ENCODE data around the gene DQX1.

Gene DQX1

GRCh38 chr2:74538881-74539339 is 12.9 kb upstream of the DQX1 start (continued):
- TF ChIP-seq POU6F1 (CRISPR knock-in tag; IDR thresholded peaks at IDR 0.05; ENCODE audit: borderline replicate concordance, low read depth) (no peak), ESRRG (CRISPR knock-in tag; IDR thresholded peaks at IDR 0.05) (no peak), CSDC2 (CRISPR knock-in tag; IDR thresholded peaks at IDR 0.05) (no peak), ARNTL (CRISPR knock-in tag; IDR thresholded peaks at IDR 0.05; ENCODE audit: borderline replicate concordance, low read depth) (no peak), ZC3H10 (CRISPR knock-in tag; IDR thresholded peaks at IDR 0.05) (no peak)

GRCh38 chr2:74537140-74537539 is 11.1 kb upstream of the DQX1 start:
- TF ChIP-seq PATZ1 (CRISPR knock-in tag; IDR thresholded peaks at IDR 0.05; ENCODE audit: borderline replicate concordance) (no peak), BACH2 (CRISPR knock-in tag; IDR thresholded peaks at IDR 0.05; ENCODE audit: borderline replicate concordance) (no peak), CREB5 (CRISPR knock-in tag; IDR thresholded peaks at IDR 0.05; ENCODE audit: low read depth) (no peak), TOX (CRISPR knock-in tag; IDR thresholded peaks at IDR 0.05; ENCODE audit: borderline replicate concordance) (no peak), CSDC2 (CRISPR knock-in tag; IDR thresholded peaks at IDR 0.05) (no peak), POU6F1 (CRISPR knock-in tag; IDR thresholded peaks at IDR 0.05; ENCODE audit: borderline replicate concordance, low read depth) (no peak), ESRRG (CRISPR knock-in tag; IDR thresholded peaks at IDR 0.05) (no peak), ARNTL (CRISPR knock-in tag; IDR thresholded peaks at IDR 0.05; ENCODE audit: borderline replicate concordance, low read depth) (no peak)
- ATAC-seq: no peak

- ATAC-seq: no peak; the same call in none of the 3 replicates
- TF ChIP-seq TSHZ2 (CRISPR knock-in tag; IDR thresholded peaks at IDR 0.05): no peak
- TF ChIP-seq RARB (CRISPR knock-in tag; IDR thresholded peaks at IDR 0.05): no peak
- no peak for TF ChIP-seq SNAI2 (CRISPR knock-in tag; IDR thresholded peaks at IDR 0.05)
- TF ChIP-seq ZFP30 (CRISPR knock-in tag; IDR thresholded peaks at IDR 0.05): no peak
- TF ChIP-seq BACH2 (CRISPR knock-in tag; IDR thresholded peaks at IDR 0.05; ENCODE audit: borderline replicate concordance): no peak
- no peak for TF ChIP-seq ISL1 (CRISPR knock-in tag; IDR thresholded peaks at IDR 0.05)
- no peak for TF ChIP-seq TCF4 (CRISPR knock-in tag; IDR thresholded peaks at IDR 0.05; ENCODE audit: borderline replicate concordance)
- TF ChIP-seq TOX (CRISPR knock-in tag; IDR thresholded peaks at IDR 0.05; ENCODE audit: borderline replicate concordance): no peak
- TF ChIP-seq ZFP3 (CRISPR knock-in tag; IDR thresholded peaks at IDR 0.05): no peak
- TF ChIP-seq CREB5 (CRISPR knock-in tag; IDR thresholded peaks at IDR 0.05; ENCODE audit: low read depth): no peak
- no peak for TF ChIP-seq ZNF8 (CRISPR knock-in tag; IDR thresholded peaks at IDR 0.05)
- TF ChIP-seq CSRNP3 (CRISPR knock-in tag; IDR thresholded peaks at IDR 0.05): no peak
- no peak for TF ChIP-seq PATZ1 (CRISPR knock-in tag; IDR thresholded peaks at IDR 0.05; ENCODE audit: borderline replicate concordance)
- no peak for TF ChIP-seq ESRRG (CRISPR knock-in tag; IDR thresholded peaks at IDR 0.05)
- no peak for TF ChIP-seq ZNF565 (CRISPR knock-in tag; conservative IDR thresholded peaks at IDR 0.05; ENCODE audit: low read depth)
- no peak for TF ChIP-seq CSDC2 (CRISPR knock-in tag; IDR thresholded peaks at IDR 0.05)
- no peak for TF ChIP-seq OSR1 (CRISPR knock-in tag; IDR thresholded peaks at IDR 0.05)
- no peak for TF ChIP-seq GLIS3 (CRISPR knock-in tag; IDR thresholded peaks at IDR 0.05)
- TF ChIP-seq ZC3H10 (CRISPR knock-in tag; IDR thresholded peaks at IDR 0.05): no peak
Observed at GRCh38 chr2:74536166-74536950, 10.3 kb upstream of the DQX1 start.

All from SK-N-SH treated with all-trans-retinoic acid at 6 μM for 48 hours (cell line).